AG09309 (cell line): ENCODE data around the gene PSD4.

Source experiments
- DNase-seq: peaks from one replicate; pipeline ENCODE4 v3.0.0-alpha.2; 2010; ENCODE audit warnings: low read depth
- H3K4me3 ChIP-seq: 2 replicates; pipeline ENCODE4 v1.5.1; 2011; ENCODE audit warnings: mild to moderate bottlenecking, low read depth, low read length, moderate library complexity; ENCODE audit not compliant: control insufficient read depth
- TF ChIP-seq, protein P1 (sequence below): IDR thresholded peaks from 2 replicates; pipeline ENCODE4 v1.5.1; 2011; ENCODE audit warnings: mild to moderate bottlenecking, low read depth, low read length, inconsistent platforms; ENCODE audit not compliant: insufficient read depth, control insufficient read depth; ENCODE audit errors: missing control alignments

The PSD4 gene

DNA sequence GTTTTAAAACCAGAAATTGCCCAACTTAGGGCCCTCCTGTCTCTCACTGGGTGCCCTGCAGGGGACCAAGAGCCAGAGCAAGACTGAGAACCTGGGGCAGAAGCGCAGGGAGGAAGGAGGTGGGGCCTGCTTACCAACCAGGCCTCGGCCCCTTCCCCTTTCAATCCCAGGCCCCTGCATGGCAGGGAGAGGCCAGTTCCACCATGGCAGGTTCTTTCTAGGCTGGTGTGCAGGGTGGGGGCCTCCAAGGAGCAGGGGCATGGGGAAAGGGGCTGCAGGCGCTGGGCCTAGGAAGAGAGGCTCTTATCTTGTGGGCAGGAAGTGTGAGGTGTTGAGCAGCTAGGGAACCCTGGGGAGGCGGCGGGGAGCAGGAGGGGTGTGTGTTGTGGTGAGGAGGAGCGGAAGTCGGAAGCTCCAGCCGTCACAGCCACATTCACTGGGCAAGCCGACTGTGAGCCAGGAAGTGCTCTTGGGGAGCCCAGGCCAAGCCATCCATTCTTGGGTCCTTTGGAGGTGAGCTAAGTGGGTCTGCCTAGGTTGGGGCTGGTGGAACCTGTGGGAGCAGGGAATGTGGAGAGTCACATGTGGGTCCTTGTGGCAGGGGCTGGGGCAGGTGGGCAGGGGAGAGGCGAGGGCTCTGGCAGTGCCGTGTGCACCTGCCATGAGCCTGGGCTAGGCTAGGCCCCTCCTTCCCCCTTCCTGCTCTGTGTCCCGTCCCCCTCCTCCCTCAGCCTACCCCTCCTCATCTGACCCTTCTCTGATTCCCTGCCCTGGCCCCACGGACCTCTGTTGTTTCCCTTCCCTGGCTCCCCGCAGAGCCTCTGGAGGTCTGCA lies at the start of gene PSD4:
PSD4 (plus strand) TSS at position 430 of the 834 bp plus-strand sequence. CDS start 8,486 bp downstream, outside the sequence.
- no peak within 1 kb of the TSS for H3K4me3 ChIP-seq
- no peak for DNase-seq
- TF ChIP-seq, protein P1, sequence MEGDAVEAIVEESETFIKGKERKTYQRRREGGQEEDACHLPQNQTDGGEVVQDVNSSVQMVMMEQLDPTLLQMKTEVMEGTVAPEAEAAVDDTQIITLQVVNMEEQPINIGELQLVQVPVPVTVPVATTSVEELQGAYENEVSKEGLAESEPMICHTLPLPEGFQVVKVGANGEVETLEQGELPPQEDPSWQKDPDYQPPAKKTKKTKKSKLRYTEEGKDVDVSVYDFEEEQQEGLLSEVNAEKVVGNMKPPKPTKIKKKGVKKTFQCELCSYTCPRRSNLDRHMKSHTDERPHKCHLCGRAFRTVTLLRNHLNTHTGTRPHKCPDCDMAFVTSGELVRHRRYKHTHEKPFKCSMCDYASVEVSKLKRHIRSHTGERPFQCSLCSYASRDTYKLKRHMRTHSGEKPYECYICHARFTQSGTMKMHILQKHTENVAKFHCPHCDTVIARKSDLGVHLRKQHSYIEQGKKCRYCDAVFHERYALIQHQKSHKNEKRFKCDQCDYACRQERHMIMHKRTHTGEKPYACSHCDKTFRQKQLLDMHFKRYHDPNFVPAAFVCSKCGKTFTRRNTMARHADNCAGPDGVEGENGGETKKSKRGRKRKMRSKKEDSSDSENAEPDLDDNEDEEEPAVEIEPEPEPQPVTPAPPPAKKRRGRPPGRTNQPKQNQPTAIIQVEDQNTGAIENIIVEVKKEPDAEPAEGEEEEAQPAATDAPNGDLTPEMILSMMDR = no peak

DNA sequence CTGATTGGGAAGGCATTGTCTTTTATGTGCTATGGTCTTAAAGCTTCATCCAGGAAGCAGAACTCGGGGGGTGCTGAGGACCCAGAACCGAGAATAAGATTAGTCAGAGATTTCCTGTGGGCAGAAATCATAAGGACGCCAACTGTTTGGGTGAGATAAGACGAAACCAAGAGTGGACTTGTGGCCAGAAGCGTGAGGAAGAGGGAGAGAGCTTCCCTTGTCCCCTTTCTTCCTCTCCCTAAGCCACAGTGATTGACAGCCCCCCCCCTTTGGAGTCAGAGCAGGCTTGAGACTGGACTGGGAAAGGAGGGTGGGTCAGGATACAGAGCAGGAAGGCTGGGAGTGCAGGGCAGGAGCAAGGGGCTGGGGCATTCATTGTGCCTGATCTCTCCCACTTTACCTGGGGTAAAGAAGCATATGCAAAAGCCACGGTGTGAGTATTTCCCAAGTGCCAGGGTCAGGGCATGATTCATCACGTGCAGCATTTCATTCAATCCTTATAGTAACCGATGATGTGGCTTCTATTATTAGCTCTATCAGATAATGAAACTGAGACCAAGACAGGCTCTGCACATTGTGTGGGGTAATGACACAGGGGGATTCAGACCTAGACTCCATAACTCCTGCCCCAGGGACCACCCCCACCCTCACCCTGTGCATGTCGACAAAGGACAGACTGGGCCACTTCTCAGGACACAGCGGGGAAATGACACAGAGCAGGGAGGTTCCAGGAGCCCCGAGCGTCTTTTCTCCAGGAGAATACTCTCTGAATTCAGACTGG lies 49.4 kb upstream of the PSD4 start:
- no peak for DNase-seq
- no peak overlapping the region for H3K4me3 ChIP-seq
- TF ChIP-seq, protein P1 = no peak

DNA sequence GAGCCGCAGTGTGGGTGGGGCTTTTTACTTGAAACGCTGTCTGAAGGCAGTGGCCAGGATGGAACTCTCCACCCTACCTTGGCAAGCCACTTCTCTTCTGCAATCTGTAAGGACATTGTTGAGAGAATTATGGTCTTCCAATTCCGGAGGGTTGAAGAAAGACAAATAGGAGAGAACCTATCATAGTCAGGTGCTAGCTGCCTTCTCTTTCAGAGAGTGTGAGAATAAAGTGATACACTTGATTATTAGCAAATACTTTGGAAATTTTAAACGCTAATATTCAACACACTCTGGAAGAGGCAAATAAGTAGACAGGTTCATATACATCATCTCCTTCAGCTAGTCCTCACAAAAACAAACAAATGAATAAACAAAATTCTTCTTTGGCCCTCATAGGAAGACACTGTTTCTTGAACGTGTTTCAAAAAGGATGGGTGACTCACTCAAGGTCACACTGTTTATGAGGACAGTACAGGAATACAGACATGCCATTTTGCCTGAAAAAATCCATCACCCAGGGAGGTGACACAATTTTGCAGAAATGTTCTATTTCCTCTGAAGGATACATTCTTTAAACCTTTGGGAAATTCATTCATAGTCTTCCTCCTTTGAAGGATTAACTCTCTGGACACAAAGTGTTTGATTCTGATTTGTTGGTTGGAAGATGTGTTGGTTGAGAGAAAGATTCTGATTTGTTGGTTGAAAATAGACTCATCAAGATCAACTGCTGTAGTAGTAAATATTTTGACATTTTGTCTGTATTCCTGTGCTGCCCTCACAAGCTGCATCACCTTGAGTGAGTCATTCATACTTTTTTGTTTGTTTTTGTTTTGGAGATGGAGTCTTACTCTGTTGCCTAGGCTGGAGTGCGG lies 48.6 kb upstream of the PSD4 start:
- TF ChIP-seq, protein P1 = no peak
- no peak overlapping the region for H3K4me3 ChIP-seq
- no peak for DNase-seq

DNA sequence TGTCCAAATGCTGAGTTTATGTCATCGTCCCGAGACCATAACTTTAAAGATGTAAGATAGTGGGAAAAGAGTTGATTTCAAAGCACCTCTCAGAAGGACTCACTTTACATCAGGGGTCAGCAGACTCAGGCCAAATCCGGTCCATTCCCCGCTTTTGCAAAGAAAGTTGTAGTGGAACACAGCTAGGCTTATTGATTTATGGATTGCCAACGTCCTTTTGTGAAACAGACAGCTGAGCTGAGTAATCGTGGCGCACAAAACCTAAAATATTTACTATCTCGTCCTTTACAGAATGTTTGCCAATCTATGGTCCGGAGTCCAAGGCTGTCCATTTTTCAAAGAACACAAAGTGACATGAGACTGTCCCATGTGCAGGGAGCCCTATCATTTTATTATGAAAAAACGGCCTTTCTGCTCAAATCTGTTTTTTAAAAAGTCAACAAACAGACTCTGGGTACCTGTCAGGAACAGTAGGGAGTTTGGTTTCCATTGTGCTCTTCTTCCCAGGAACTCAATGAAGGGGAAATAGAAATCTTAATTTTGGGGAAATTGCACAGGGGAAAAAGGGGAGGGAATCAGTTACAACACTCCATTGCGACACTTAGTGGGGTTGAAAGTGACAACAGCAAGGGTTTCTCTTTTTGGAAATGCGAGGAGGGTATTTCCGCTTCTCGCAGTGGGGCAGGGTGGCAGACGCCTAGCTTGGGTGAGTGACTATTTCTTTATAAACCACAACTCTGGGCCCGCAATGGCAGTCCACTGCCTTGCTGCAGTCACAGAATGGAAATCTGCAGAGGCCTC lies 46.7 kb upstream of the PSD4 start, which contains the start of gene IL1RN:
IL1RN (plus strand) TSS at position 754 of the 801 bp plus-strand sequence; CDS start at position 781, 27 bp downstream.
- no peak within 1 kb of the TSS for H3K4me3 ChIP-seq
- DNase-seq = no peak
- TF ChIP-seq, protein P1 = no peak

DNA sequence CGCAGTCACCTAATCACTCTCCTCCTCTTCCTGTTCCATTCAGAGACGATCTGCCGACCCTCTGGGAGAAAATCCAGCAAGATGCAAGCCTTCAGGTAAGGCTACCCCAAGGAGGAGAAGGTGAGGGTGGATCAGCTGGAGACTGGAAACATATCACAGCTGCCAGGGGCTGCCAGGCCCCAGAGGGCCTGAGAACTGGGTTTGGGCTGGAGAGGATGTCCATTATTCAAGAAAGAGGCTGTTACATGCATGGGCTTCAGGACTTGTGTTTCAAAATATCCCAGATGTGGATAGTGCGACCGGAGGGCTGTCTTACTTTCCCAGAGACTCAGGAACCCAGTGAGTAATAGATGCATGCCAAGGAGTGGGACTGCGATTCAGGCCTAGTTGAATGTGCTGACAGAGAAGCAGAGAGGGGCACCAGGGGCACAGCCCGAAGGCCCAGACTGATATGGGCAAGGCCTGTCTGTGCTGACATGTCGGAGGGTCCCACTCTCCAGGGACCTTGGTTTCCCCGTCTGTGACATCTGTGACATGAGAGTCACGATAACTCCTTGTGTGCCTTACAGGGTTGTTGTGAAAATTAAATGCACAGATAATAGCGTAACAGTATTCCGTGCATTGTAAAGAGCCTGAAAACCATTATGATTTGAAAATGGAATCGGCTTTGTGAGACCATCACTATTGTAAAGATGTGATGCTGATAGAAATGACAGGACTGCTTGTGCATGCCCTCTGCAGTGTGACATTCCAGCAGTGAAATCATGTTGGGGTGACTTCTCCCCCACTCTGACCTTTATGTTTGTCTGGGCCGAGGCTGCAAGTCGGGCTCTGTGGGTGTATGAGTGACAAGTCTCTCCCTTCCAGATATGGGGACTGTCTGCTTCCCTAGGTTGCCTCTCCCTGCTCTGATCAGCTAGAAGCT lies 45.9 kb upstream of the PSD4 start:
- TF ChIP-seq, protein P1 = no peak
- DNase-seq = no peak
- H3K4me3 ChIP-seq = no peak overlapping the region
